ENCODE results near the gene EXOSC9. TPM values are rescaled to one million over a fixed set of nuclear protein-coding genes. Genes with fewer than 3 reads are reported as not detected.

The EXOSC9 gene
- total RNA-seq, 2 experiments from 2014 or later, result 58.4 to 66.0 TPM

- BruUV-seq (replicated peaks), result no TSS peak
- H3K79me2 ChIP-seq (ENCODE audit: insufficient read depth, low read depth, low read length), result no peaks in the 10 kb centered on the region
- no peak overlapping the region for H3K4me2 ChIP-seq (ENCODE audit: low read length)
- intact Hi-C loops (cut with micrococcal nuclease; ENCODE audit: unreplicated experiment), result no loop called here
- H4K20me1 ChIP-seq (ENCODE audit: insufficient read depth, low read length), result no peaks in the 10 kb centered on the region
- H2AFZ ChIP-seq (ENCODE audit: low read length), result no peak overlapping the region
- no peak overlapping the region for H3K4me3 ChIP-seq (ENCODE audit: low read depth, low read length, poor library complexity, severe bottlenecking)
- POLR2A ChIA-PET, result no interaction called here
- no peaks in the 10 kb centered on the region for H3K36me3 ChIP-seq (ENCODE audit: insufficient read depth, low read length)
- no peaks in the 10 kb centered on the region for H3K9me2 ChIP-seq (ENCODE audit: insufficient read depth, low read length)
- no peaks in the 10 kb centered on the region for H3K9me3 ChIP-seq (ENCODE audit: low read length)
- no peaks in the 10 kb centered on the region for H3K4me1 ChIP-seq (ENCODE audit: insufficient read depth, low read length, poor library complexity, severe bottlenecking)
- no peak for DNase-seq (ENCODE audit: low spot score)
- CTCF ChIA-PET (ENCODE audit: unreplicated experiment), result no interaction called here
- TF ChIP-seq EZH2phosphoT487 (IDR thresholded peaks at IDR 0.05; ENCODE audit: borderline replicate concordance, low read depth, low read length) (no peak), CTCF (conservative IDR thresholded peaks at IDR 0.05; ENCODE audit: low read length) (no peak)
- H3K27ac ChIP-seq (ENCODE audit: low read depth, low read length, poor library complexity, severe bottlenecking), result no peak overlapping the region
Observed at GRCh38 chr4:121783210-121783609, 17.9 kb upstream of the EXOSC9 start.

GRCh38 chr4:121784401-121784800, 16.7 kb upstream of the EXOSC9 start:
- no peaks in the 10 kb centered on the region for H3K9me3 ChIP-seq (ENCODE audit: low read length)
- H3K4me1 ChIP-seq (ENCODE audit: insufficient read depth, low read length, poor library complexity, severe bottlenecking), result no peaks in the 10 kb centered on the region
- BruUV-seq (replicated peaks), result no TSS peak
- no peak overlapping the region for H2AFZ ChIP-seq (ENCODE audit: low read length)
- no peak for TF ChIP-seq CTCF (conservative IDR thresholded peaks at IDR 0.05; ENCODE audit: low read length)
- no peak for TF ChIP-seq EZH2phosphoT487 (IDR thresholded peaks at IDR 0.05; ENCODE audit: borderline replicate concordance, low read depth, low read length)
- H3K4me2 ChIP-seq (ENCODE audit: low read length), result no peak overlapping the region
- H3K27ac ChIP-seq (ENCODE audit: low read depth, low read length, poor library complexity, severe bottlenecking), result no peak overlapping the region
- H4K20me1 ChIP-seq (ENCODE audit: insufficient read depth, low read length), result no peaks in the 10 kb centered on the region
- no peaks in the 10 kb centered on the region for H3K9me2 ChIP-seq (ENCODE audit: insufficient read depth, low read length)
- H3K79me2 ChIP-seq (ENCODE audit: insufficient read depth, low read depth, low read length), result no peaks in the 10 kb centered on the region
- ChIA-PET CTCF (ENCODE audit: unreplicated experiment) (no interaction called here), POLR2A (interaction anchor here (1.0 kb wide), 1 partner anchor 10 kb away, joined by 3 read pairs; no protein-coding TSS in a partner anchor)
- DNase-seq (ENCODE audit: low spot score), result no peak
- H3K36me3 ChIP-seq (ENCODE audit: insufficient read depth, low read length), result no peaks in the 10 kb centered on the region
- no peak overlapping the region for H3K4me3 ChIP-seq (ENCODE audit: low read depth, low read length, poor library complexity, severe bottlenecking)
- intact Hi-C loops (cut with micrococcal nuclease; ENCODE audit: unreplicated experiment), result no loop called here

- Histone ChIP-seq H3K27ac (ENCODE audit: low read depth, low read length, poor library complexity, severe bottlenecking) (no peak overlapping the region), H3K9me2 (ENCODE audit: insufficient read depth, low read length) (no peaks in the 10 kb centered on the region), H3K9me3 (ENCODE audit: low read length) (no peaks in the 10 kb centered on the region), H3K4me1 (ENCODE audit: insufficient read depth, low read length, poor library complexity, severe bottlenecking) (no peaks in the 10 kb centered on the region), H3K36me3 (ENCODE audit: insufficient read depth, low read length) (no peaks in the 10 kb centered on the region), H3K4me2 (ENCODE audit: low read length) (no peak overlapping the region), H4K20me1 (ENCODE audit: insufficient read depth, low read length) (no peaks in the 10 kb centered on the region), H2AFZ (ENCODE audit: low read length) (no peak overlapping the region), H3K4me3 (ENCODE audit: low read depth, low read length, poor library complexity, severe bottlenecking) (no peak overlapping the region), H3K79me2 (ENCODE audit: insufficient read depth, low read depth, low read length) (no peaks in the 10 kb centered on the region)
- DNase-seq (ENCODE audit: low spot score), result no peak
- POLR2A ChIA-PET, result interaction anchor here (1.0 kb wide), 1 partner anchor 9 kb away, joined by 3 read pairs; no protein-coding TSS in a partner anchor
- TF ChIP-seq CTCF (conservative IDR thresholded peaks at IDR 0.05; ENCODE audit: low read length) (no peak), EZH2phosphoT487 (IDR thresholded peaks at IDR 0.05; ENCODE audit: borderline replicate concordance, low read depth, low read length) (no peak)
- CTCF ChIA-PET (ENCODE audit: unreplicated experiment), result no interaction called here
- no TSS peak for BruUV-seq (replicated peaks)
- intact Hi-C loops (cut with micrococcal nuclease; ENCODE audit: unreplicated experiment), result no loop called here
Observed at GRCh38 chr4:121784975-121785374, 16.1 kb upstream of the EXOSC9 start.

Measured in OCI-LY7 (cell line).